ENCODE results near the gene ELFN1.
"Not testable (repeated sequence)": the region's sequence is repeated elsewhere in the genome, so short reads cannot be mapped to it uniquely, and the experiment has no call there.

Gene ELFN1

DNA sequence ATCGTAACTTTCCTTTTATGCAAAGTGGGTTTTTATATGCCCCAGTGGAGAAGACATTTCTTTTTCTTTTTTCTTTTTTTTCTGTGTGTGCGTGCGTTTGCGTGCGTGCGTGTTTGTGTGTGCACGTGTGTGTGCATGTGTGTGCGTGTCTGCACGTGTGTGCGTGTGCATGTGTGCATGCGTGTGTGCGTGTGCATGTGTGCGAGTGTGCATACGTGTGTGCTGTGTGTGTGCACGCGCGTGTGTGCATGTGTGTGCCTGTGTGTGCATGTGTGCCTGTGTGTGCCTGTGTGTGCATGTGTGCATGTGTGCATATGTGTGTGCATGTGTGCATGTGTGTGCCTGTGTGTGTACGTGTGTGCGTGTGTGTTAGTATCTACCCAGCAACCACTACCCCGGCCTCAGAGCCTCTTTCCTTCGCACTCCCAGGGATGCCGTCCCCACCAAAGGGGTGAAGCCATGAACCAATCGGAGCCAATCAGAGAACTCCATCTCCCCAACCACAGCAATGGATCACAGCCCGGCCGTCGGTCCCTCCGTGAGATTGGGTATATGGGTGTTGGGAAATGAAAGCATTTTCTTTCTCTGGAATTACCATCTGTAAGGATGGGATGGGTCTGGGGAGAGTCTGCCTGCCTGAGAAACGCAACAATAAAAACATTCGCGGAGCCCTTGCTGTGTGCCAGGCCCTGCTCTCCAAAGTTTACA, 92.3 kb downstream of the ELFN1 start:
- no peak for DNase-seq

GRCh38 chr7:1763033-1763432, 93.0 kb downstream of the ELFN1 start:
- no peak for DNase-seq

DNA sequence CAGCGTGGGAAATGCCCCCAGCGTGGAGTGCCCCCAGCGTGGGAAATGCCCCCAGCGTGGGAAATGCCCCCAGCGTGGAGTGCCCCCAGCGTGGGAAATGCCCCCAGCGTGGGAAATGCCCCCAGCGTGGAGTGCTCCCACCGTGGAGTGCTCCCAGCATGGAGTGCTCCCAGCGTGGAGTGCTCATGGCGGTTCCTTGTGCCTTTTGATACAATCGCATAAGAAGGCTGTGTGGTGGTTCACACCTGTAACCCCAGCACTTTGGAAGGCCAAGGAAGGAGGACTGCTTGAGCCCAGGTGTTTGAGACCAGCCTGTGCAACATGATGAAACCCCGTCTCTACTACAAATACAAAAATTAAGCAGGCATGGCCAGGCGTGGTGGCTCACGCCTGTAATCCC, 93.8 kb downstream of the ELFN1 start:
- DNase-seq = not testable (repeated sequence)

DNA sequence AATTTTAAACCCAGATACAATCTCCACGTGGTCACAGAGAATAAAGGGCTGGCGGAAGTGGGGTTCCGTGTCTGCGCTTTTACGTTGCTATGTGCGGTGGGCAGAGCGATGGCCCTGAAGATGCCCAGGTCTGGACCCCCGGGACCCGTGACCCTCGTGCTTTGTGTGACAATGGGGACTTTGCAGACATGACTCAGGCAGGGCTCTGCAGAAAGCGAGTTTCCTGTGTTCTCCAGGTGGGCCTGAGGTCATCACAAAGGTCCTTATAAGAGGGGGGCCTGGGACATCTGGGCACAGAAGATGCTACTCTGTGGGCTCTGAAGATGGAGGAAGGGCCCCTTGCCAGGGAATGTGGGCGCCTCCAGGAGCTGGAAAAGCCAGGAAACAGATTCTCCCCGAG, 95.3 kb downstream of the ELFN1 start:
- DNase-seq = no peak

- no peak for DNase-seq
Observed at GRCh38 chr7:1767524-1767923, 97.4 kb downstream of the ELFN1 start.

DNA sequence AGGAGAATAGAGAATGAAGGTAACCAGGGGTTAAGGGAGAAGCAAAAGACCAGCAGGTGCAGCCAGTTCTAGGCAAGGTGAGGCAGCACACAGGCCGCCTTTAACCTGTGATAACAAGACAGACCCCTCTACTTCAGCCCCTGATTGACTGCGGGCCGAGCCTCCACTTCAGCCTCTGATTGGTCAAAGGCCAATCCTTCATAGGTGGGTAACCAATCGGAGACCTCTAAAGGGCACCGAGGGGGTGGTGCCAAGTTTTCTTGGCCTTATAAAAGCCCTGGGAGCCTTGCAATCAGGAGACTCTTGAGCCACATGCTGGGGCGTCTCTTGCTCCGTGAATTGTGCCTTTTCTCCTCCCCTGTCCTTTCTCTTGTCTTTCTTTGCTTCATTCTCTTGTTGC, 98.8 kb downstream of the ELFN1 start:
- no peak for DNase-seq

- DNase-seq = no peak
Observed at GRCh38 chr7:1769286-1770200, 99.5 kb downstream of the ELFN1 start.

- no peak for DNase-seq
Observed at GRCh38 chr7:1770331-1770730, 100.3 kb downstream of the ELFN1 start.

GRCh38 chr7:1775389-1775788, 105.3 kb downstream of the ELFN1 start:
- no peak for DNase-seq

DNA sequence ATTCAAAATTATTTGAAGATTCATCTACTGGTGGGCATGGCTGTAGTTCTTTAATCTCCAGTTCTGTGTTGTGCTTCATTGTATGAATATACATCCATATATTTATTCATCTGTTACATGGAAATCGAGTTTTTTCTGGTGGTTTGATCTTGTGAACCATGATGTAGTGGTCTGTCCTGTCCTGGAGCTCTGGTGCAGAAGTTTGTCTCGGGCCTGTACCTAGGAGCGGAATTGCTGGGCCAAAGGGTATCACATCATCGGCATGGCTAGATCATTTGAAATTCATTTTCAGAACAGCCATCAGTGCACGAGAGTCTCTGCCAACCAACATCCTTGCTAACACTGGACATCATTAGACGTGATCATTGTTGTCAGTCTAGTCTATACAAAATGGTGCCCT, 107.0 kb downstream of the ELFN1 start:
- no peak for DNase-seq

GRCh38 chr7:1779445-1779844, 109.4 kb downstream of the ELFN1 start:
- DNase-seq = no peak

GRCh38 chr7:1781369-1781768, 111.3 kb downstream of the ELFN1 start:
- no peak for DNase-seq

GRCh38 chr7:1785839-1786238, 115.8 kb downstream of the ELFN1 start:
- DNase-seq = no peak

DNA sequence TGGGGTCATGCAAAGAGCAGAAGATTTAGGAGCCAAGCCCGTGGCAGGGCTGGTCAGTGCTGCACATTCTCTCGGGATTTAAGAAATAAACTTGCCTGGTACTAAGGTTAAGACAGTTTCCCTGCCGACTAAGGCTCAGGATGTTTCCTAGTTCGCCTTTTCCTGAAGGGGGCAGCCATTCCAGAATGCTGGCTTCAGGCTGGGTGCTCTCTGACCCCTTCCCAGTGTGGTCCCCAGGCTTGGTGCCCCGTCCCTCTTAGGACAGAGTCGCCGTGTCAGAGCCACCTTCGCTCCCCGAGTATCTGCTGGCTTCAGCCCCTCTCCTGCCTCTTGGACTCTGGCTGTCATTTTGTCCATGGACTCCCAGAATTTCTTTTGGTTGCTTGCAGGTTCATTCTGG, 117.2 kb downstream of the ELFN1 start:
- DNase-seq = no peak

- DNase-seq = no peak
Observed at GRCh38 chr7:1787681-1788235, 117.7 kb downstream of the ELFN1 start.

DNA sequence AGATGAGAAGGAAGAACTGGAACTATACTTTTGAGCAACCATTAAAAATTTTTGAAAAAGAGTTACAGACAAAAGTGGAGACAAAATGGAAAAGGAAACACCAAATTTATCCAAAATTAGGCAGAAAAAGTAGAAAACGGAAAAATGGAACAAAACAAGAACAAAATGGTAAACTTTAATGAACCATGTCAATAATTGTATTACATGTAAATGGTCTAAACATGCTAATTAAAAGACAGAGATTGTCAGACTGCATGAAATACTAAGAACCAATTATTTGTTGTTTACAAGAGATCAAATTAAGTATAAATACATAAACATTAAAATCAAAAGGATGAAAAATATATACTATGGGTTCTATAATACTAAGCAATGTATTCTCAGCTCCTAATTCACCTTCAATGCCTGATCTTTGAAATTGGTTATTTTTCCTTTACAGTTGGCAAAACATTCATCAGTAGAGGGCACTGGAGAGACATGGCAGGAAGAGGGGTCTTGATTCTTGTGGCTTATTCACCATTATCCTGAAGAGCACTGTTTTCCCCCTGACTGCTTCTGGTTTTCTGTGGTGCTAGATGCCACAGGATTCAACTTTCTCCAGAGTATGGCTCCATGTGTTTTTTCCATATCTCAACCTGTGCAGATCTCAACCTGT, 124.9 kb downstream of the ELFN1 start:
- no peak for DNase-seq

Data from activated gamma-delta T cell treated with Interleukin-2 at 50 U/mL for 16 hours (primary cell).